ENCODE results near the gene TMEM145.

The TMEM145 gene

DNA sequence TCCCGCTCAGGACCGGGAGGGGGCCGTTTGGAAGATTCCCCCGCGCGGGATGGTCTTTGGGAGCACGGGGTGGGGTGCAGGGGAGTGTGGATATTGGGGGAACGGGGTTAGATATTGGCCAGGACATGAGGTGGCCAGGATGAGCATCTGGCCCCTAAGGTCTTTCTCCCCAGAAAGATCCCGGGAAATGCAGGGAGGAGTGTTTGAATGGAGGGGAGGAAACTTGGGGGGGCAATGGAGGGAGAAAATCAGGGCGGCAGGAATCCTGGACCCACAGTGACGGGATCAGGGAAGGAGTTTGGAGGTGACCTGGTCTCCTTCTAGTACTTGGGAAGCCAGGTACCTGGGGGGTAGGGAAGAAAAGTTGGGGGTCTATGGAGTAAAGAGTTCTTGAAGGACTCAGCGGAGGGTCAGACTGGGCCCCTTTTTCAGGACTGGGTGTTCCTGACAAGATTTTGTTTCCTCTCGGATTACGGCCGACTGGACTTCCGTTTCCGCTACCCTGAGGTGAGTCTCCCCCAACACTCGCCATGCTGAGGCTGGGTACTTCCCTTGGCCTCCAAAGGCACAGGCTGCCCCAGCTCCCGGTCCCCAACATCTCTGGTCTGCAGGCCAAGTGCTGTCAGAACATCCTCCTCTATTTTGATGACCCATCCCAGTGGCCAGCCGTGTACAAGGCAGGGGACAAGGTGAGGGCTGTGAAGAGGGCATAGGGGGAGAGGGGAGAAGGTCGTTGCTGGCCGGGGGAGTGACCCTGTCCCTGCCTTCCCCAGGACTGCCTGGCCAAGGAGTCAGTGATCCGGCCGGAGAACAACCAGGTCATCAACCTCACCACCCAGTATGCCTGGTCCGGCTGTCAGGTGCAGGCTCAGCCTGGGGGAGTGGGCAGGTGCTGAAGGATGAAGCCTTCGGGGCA, 989 bp downstream of the TMEM145 start:
- no peak for TF ChIP-seq POLR2AphosphoS5 (IDR thresholded peaks at IDR 0.05; ENCODE audit: low read depth, low read length)
- no peak for TF ChIP-seq SIN3A (IDR thresholded peaks at IDR 0.05; ENCODE audit: borderline replicate concordance, insufficient read depth, low read length)
- TF ChIP-seq TAF1 (IDR thresholded peaks at IDR 0.05; ENCODE audit: borderline replicate concordance, insufficient read depth, low read length) = no peak
- TF ChIP-seq, protein P1, sequence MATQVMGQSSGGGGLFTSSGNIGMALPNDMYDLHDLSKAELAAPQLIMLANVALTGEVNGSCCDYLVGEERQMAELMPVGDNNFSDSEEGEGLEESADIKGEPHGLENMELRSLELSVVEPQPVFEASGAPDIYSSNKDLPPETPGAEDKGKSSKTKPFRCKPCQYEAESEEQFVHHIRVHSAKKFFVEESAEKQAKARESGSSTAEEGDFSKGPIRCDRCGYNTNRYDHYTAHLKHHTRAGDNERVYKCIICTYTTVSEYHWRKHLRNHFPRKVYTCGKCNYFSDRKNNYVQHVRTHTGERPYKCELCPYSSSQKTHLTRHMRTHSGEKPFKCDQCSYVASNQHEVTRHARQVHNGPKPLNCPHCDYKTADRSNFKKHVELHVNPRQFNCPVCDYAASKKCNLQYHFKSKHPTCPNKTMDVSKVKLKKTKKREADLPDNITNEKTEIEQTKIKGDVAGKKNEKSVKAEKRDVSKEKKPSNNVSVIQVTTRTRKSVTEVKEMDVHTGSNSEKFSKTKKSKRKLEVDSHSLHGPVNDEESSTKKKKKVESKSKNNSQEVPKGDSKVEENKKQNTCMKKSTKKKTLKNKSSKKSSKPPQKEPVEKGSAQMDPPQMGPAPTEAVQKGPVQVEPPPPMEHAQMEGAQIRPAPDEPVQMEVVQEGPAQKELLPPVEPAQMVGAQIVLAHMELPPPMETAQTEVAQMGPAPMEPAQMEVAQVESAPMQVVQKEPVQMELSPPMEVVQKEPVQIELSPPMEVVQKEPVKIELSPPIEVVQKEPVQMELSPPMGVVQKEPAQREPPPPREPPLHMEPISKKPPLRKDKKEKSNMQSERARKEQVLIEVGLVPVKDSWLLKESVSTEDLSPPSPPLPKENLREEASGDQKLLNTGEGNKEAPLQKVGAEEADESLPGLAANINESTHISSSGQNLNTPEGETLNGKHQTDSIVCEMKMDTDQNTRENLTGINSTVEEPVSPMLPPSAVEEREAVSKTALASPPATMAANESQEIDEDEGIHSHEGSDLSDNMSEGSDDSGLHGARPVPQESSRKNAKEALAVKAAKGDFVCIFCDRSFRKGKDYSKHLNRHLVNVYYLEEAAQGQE (IDR thresholded peaks at IDR 0.05; ENCODE audit: insufficient read depth in 1 of 2, low read depth in 2 of 2, low read length in 2 of 2) = peak in 1 of 2 experiments; percentile 3; a peak in 1 of 4 replicates
- no peak for TF ChIP-seq FOXP2 (optimal IDR thresholded peaks at IDR 0.05; ENCODE audit: borderline replicate concordance, extremely low read depth, extremely low read length, insufficient read depth)

DNA sequence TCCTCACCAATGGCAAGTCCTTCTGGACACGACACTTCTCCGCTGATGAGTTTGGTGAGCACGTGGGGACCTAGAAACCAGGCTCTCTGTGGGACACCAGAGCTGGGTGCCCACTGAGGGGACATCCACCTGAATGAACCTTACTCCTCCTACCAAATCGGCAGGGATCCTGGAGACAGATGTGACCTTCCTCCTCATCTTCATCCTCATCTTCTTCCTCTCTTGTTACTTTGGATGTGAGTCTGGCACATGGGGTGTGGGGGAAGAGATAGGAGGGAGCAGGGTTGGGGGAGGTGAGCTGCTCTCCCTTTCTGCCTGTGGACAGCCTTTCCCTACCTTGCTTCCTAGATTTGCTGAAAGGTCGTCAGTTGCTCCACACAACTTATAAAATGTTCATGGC, 1.9 kb downstream of the TMEM145 start:
- no peak for TF ChIP-seq SIN3A (IDR thresholded peaks at IDR 0.05; ENCODE audit: borderline replicate concordance, insufficient read depth, low read length)
- TF ChIP-seq, protein P1 (IDR thresholded peaks at IDR 0.05; ENCODE audit: insufficient read depth in 1 of 2, low read depth in 2 of 2, low read length in 2 of 2) = no peak
- TF ChIP-seq FOXP2 (optimal IDR thresholded peaks at IDR 0.05; ENCODE audit: borderline replicate concordance, extremely low read depth, extremely low read length, insufficient read depth) = no peak
- no peak for TF ChIP-seq POLR2AphosphoS5 (IDR thresholded peaks at IDR 0.05; ENCODE audit: low read depth, low read length)

GRCh38 chr19:42316223-42317211, 3.4 kb downstream of the TMEM145 start:
- TF ChIP-seq FOXP2 (optimal IDR thresholded peaks at IDR 0.05; ENCODE audit: borderline replicate concordance, extremely low read depth, extremely low read length, insufficient read depth) = peak; percentile 79
- TF ChIP-seq TAF1 (IDR thresholded peaks at IDR 0.05; ENCODE audit: borderline replicate concordance, insufficient read depth, low read length) = peak; percentile 64; the same call in 1 of the 2 replicates
- TF ChIP-seq, protein P1 (IDR thresholded peaks at IDR 0.05; ENCODE audit: insufficient read depth in 1 of 2, low read depth in 2 of 2, low read length in 2 of 2) = peak; percentile 35 to 60; a peak in 3 of 4 replicates
- peak; percentile 89 for TF ChIP-seq SIN3A (IDR thresholded peaks at IDR 0.05; ENCODE audit: borderline replicate concordance, insufficient read depth, low read length)
- TF ChIP-seq POLR2AphosphoS5 (IDR thresholded peaks at IDR 0.05; ENCODE audit: low read depth, low read length) = peak; percentile 94

DNA sequence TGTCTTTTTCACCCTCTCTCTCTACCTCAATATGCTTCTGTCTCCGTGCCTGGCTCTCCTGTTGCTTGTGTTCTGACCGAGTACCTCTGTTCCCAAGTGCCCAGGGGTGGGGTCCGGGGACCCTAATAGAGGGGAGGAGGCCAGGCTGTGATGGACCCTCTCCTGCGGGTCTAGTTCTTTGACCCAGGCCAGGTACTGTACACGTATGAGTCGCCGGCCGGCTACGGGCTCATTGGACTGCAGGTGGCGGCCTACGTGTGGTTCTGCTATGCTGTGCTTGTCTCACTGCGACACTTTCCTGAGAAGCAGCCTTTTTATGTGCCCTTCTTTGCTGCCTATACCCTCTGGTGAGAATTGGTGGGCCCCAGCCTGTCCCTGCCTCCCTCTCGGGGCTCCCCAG, 4.4 kb downstream of the TMEM145 start:
- TF ChIP-seq FOXP2 (optimal IDR thresholded peaks at IDR 0.05; ENCODE audit: borderline replicate concordance, extremely low read depth, extremely low read length, insufficient read depth) = no peak
- no peak for TF ChIP-seq POLR2AphosphoS5 (IDR thresholded peaks at IDR 0.05; ENCODE audit: low read depth, low read length)
- TF ChIP-seq, protein P1 (IDR thresholded peaks at IDR 0.05; ENCODE audit: insufficient read depth in 1 of 2, low read depth in 2 of 2, low read length in 2 of 2) = no peak
- TF ChIP-seq SIN3A (IDR thresholded peaks at IDR 0.05; ENCODE audit: borderline replicate concordance, insufficient read depth, low read length) = no peak
- TF ChIP-seq TAF1 (IDR thresholded peaks at IDR 0.05; ENCODE audit: borderline replicate concordance, insufficient read depth, low read length) = no peak
